GM21717 (cell line): ENCODE data around the gene SUSD5.

ENCODE experiments used
- ATAC-seq: cut with Tn5 transposase; IDR thresholded peaks from one replicate; pipeline ENCODE4 v1.9.1; 2021; ENCODE audit warnings: mild to moderate bottlenecking, moderate library complexity; ENCODE audit not compliant: unreplicated experiment

The SUSD5 gene

GRCh38 chr3:33153782-33154181 is 64.8 kb downstream of the SUSD5 start:
- ATAC-seq: no peak

- ATAC-seq: no peak
Observed at GRCh38 chr3:33152363-33153360, 65.9 kb downstream of the SUSD5 start.

GRCh38 chr3:33149342-33149741 is 69.3 kb downstream of the SUSD5 start:
- ATAC-seq: no peak

GRCh38 chr3:33146791-33147445 is 71.7 kb downstream of the SUSD5 start:
- ATAC-seq: no peak

GRCh38 chr3:33145901-33146580 is 72.6 kb downstream of the SUSD5 start:
- no peak for ATAC-seq

DNA sequence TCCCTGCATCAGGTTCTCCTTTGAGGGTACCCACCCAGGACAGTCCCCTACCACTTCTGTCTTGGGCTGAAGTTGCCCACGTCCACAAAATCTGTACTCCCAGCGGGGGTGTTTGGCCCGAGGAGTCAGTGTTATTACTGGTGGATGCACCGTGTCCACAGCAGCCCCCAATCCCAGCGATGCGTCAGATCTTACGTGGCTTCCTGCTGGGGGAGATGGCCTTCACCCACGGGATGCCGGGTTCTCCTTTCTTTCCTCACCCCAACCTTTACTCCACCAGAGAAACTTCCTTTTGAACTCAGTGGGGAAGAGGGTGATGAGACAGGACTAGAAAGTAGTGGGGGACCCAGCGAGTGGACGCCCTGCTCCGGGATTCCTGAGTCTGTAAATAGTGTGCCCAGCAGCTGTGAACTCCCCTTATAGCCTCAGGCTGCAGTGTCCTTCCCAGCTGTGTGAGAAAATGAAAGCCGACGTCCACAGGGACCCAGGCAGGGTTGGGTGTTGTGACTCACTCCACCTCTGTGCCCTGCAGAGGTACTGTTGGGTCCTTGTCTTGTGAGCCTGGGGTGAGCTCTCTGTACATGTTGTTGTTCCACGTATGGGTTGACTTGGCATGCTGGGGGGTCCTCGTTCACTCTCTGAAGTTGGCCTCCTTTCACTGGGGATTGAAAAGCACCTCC is 73.2 kb downstream of the SUSD5 start:
- no peak for ATAC-seq

DNA sequence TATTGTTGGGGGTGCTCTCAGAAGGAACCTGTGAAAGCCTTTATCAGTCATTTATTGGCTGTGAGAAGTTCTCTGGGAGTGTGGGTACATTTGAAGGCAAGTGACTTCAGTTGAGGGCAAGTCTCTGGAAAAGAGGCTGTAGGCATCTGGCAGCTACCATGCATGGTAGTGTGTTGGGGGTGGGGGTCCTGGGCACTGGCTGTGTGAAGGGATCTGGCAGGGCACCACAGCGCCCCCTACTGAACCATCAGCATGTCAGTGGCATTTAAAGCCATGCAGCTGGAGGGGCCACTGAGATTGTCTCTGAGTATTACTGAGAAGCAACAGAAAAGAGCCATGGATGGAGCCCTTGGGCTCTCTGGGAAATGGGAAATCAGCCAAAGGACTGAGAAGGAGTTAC is 74.2 kb downstream of the SUSD5 start:
- no peak for ATAC-seq

GRCh38 chr3:33141006-33141405 is 77.6 kb downstream of the SUSD5 start:
- no peak for ATAC-seq

DNA sequence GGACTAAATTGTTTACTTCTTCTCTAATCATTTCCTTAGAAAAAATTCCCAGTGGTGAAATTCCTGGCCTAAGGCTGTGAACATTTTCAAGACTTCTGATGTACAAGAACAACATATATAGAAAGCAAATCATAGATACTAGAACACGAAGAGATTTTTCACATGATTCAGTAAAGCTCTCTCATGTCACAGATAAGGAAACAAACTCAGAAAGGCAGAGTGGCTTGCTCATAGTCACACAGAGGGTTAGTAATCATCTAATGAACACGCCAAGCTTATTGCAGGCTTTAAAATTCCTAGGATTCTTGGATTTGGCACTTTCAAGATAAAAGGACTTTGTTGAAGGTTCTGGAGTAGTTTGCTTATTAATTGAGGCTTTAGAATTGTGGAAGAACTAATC is 78.6 kb downstream of the SUSD5 start:
- no peak for ATAC-seq

DNA sequence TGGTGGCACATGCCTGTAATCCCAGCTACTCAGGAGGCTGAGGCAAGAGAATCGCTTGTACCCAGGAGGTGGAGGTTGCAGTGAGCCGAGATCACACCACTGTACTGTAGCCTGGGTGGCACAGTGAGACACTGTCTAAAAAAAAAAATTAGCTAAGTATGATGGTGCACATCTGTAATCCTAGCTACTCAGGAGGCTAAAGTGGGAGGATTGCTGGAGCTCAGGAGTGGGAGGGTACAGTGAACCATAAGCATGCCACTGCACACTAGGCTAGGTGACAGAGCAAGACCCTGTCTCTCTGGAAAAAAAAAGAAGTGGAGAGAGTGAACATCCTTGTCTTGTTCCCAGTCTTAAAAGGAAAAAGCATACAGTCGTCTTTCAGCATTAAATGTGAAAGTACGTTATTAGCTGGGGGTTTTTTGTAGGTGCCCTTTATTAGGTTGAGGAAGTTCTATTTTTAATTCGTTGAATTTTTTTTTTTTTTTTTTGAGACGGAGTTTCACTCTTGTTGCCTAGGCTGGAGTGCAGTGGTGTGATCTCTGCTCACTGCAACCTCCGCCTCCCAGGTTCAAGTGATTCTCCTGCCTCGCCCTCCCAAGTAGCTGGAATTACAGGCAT is 79.5 kb downstream of the SUSD5 start:
- ATAC-seq: peak; percentile 80

- no peak for ATAC-seq
Observed at GRCh38 chr3:33137691-33138090, 80.9 kb downstream of the SUSD5 start.

DNA sequence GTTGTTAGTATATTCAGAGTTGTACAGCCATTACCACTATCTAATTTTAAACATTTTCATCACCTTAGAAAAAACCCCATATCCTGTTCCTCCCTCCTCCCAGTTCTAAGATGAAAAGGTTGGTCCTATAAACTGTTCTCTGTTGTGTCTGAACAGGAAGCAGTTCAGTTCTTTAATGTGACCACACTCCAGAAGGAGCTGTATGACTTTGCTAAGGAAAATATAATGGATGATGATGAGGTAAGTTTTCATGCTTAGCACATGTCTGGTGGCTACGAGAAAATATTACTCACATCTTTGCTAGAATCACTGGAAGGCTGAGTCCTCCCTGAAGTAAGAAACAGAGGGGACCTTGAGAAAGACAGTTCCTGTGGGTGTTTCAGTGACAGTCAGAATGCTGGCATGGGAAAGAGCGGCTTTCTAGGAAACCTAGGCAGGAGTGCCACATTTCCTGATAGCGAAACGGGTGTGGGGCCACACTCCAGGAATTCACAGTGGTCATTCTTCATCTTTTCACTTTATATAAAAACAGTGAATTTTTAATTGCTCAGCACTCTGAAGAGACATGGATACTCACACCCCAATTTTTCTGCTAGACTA is 84.5 kb downstream of the SUSD5 start:
- ATAC-seq: no peak

GRCh38 chr3:33132019-33132360 is 86.6 kb downstream of the SUSD5 start:
- no peak for ATAC-seq

- peak; percentile 69 for ATAC-seq
Observed at GRCh38 chr3:33131331-33132018, 87.1 kb downstream of the SUSD5 start.

GRCh38 chr3:33130144-33130543 is 88.5 kb downstream of the SUSD5 start:
- ATAC-seq: no peak

GRCh38 chr3:33128706-33129105 is 89.9 kb downstream of the SUSD5 start:
- ATAC-seq: no peak

DNA sequence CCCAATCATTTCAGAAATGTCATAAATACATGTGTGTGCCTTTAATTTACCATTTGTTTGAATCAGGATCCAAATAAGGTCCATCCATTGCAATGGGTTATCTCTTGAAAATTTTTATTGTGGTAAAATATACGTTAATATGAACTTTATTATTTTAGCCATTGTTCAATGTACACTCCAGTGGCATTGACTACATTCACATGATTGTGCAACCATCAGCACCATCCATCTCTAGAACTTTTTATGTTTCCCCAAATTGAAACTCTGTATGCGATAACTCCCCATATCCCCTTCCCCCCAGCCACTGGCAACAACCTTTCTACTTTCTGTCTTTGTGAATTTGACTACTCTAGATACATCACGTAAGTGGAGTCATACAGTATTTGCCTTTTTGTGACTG is 92.8 kb downstream of the SUSD5 start:
- no peak for ATAC-seq

GRCh38 chr3:33124638-33125037 is 94.0 kb downstream of the SUSD5 start:
- no peak for ATAC-seq

GRCh38 chr3:33122991-33123390 is 95.6 kb downstream of the SUSD5 start:
- ATAC-seq: no peak

GRCh38 chr3:33119891-33120290 is 98.7 kb downstream of the SUSD5 start:
- ATAC-seq: no peak
